Stimulated activated CD4-positive, alpha-beta T cell treated with anti-CD3 and anti-CD28 coated beads, Interleukin-4, amount 100 ng/mL, for 1 hour (primary cell): ENCODE results near the gene NBPF11.
"Not testable (repeated sequence)": the region's sequence is repeated elsewhere in the genome, so short reads cannot be mapped to it uniquely, and the experiment has no call there.

Experiments
- DNase-seq: peaks from one replicate; pipeline ENCODE4 v3.0.0-alpha.2; 2020

NBPF11 gene

DNA sequence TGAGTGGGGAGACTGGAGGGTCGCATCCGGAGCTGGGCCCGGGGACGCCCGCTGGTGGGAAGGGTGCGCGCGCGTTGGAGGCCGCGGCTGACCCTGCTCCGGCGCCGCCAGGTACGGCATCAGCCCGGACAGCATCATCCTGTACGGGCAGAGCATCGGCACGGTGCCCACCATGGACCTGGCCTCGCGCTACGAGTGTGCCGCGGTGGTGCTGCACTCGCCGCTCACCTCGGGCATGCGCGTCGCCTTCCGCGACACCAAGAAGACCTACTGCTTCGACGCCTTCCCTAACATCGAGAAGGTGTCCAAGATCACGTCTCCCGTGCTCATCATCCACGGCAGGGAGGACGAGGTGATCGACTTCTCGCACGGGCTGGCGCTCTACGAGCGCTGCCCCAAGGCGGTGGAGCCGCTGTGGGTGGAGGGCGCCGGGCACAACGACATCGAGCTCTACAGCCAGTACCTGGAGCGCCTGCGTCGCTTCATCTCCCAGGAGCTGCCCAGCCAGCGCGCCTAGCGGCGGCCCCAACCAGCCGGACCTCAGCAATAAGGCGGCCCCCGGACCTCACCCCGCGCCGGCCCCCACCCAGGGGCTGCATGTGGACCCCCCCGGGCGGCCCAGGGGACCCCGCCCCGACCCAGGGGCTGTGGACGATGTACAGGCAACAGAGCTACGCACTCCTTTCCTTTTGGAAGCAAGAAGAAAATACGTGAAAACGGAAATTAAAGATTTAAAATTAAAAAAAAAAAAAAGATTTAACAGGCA lies 2.8 kb downstream of the NBPF11 start:
- DNase-seq = not testable (repeated sequence)

DNA sequence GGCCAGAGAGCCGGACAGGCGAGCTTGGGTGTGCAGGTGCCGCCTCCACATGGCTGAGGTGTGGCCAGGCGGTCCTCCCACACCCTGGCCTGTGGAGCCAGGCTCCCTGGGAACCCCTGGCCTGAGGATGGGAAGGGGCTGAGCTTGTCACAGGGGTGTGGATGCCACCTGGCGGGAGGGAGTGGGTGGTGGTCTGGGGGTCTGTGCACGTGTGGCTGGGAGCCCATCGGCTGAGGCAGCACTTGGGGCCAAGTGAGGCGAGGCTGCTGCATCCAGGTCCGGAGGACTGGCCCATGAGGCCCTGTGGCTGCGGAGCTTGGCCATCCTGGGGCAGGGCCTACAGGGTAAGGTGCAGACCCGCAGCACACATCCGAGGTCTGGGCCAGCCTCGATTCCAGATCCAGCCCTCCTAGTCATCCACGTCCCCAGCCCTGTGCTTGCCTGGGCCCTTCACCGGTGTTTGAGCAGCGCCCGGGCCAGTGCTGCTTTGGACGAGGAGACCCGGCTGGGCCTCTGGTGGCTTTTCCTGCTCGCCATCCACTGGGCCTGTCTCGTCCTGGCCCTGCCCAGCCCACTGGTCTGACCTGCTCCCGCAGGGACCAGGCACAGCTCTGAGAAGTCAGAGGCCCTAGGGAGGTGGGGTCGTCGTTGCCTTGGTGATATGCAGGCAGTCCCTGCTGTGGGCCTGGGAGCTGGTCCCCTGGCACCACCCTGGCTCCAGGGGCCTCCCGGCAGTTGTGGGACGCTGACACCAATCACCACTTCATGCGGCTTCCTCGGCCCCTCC lies 4.8 kb downstream of the NBPF11 start:
- DNase-seq = not testable (repeated sequence)

DNA sequence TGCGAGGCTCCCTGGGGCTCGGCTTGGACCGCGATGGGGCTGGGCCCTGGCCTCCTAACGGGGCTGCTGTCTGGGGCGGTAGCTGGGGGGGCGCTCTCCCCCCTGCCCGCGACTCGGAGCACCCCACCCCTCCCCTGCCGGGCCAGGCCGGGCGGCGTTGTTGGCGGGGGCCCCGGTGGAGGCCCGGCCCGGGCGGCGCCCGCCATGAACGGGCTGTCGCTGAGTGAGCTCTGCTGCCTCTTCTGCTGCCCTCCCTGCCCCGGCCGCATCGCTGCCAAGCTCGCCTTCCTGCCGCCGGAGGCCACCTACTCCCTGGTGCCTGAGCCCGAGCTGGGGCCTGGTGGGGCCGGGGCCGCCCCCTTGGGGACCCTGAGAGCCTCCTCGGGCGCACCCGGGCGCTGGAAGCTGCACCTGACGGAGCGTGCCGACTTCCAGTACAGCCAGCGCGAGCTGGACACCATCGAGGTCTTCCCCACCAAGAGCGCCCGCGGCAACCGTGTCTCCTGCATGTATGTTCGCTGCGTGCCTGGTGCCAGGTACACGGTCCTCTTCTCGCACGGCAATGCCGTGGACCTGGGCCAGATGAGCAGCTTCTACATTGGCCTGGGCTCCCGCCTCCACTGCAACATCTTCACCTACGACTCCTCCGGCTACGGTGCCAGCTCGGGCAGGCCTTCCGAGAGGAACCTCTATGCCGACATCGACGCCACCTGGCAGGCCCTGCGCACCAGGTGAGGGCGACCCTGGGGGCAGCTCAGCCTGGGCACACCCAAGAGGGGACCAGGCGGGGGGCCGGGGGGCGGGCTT lies 5.7 kb downstream of the NBPF11 start:
- DNase-seq = not testable (repeated sequence)

DNA sequence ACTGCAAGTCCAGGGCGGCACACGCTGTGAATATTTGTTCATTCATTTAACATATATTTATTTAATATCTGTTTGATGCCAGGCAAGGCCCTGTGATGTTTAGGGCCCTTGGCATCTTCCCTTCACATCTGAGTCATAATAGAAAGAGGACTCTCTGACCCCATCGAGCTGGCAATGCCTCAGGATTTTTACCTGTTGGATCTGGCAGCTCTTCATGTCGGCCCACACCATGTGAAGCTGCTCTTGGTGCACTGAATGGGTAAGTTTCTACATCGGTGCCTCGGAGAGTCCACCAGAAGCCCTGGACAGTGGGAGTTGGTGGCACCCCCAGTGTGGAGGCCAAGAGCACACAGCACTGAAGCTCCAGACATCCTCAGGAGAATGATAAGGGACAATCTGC lies 8.9 kb downstream of the NBPF11 start:
- DNase-seq = not testable (repeated sequence)

DNA sequence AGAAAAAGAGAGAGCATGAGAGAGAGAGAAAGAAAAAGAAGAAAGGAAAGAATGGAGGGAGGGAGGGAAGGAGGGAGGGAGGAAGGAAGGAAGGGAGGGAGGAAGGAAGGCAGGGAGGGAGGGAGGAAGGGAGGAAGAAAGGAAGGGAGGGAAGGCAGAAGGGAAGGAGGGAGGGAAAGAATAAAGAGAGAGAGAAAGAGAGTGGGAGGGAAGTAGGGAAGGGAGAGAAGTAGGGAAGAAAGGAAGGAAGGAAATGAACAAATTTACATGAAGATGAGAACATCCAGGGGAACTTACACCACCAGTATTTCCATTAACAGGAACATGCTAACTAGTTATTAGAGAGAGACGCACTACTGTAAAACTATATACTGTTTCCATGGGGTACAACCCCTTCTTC lies 10.1 kb downstream of the NBPF11 start:
- DNase-seq = not testable (repeated sequence)

DNA sequence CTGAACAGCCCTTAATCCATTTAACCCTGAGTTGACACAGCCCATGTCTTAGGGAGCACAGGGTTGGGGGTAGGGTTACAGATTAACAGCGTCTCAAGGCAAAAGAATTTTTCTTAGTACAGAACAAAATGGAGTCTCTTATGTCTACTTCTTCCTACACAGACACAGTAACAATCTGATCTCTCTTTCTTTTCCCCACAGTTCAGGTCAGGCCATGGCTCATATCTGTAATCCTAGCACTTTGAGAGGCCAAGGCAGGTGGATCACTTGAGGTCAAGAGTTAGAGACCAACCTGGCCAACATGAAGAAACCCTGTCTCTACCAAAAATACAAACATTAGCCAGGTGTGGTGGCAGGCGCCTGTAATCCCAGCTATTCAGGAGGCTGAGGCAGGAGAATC lies 13.5 kb downstream of the NBPF11 start:
- not testable (repeated sequence) for DNase-seq

DNA sequence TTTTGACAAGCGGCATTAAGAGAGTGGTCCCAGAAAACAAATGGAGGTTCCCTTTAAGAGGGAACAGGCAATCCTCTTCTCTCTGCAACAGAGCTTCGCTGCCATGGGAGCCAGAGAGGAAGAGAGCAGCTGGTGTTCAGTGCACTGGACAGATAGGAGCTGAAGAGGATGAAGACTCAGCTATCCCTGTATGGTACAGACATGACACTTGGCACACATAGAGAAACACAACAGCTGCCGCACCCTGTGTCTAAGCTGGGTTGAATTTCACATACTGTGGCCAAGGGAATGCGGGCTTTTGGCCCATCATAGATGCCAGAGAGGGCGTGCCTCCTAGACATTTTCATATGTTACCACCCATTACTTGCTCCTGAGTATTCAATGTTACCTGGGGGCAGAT lies 29.7 kb downstream of the NBPF11 start:
- not testable (repeated sequence) for DNase-seq

DNA sequence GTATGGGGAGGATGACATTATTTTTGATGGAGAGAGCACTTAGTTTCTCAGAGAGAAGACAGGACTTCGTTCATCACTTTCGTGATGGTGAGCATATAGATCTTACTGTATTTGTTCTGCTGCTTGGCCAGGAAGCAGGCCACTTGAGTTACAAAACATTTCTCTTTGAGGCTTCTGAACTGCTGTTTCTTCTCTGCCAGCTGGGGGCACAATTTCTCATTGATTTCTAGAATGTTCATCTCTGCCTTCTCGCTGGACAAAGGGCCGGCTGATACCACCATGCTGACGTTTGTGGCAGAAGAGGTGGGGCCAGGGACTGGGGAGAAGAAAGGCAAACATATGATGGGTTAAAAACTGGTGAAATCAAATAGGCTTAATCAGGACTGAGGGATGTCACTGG lies 31.7 kb downstream of the NBPF11 start:
- not testable (repeated sequence) for DNase-seq

DNA sequence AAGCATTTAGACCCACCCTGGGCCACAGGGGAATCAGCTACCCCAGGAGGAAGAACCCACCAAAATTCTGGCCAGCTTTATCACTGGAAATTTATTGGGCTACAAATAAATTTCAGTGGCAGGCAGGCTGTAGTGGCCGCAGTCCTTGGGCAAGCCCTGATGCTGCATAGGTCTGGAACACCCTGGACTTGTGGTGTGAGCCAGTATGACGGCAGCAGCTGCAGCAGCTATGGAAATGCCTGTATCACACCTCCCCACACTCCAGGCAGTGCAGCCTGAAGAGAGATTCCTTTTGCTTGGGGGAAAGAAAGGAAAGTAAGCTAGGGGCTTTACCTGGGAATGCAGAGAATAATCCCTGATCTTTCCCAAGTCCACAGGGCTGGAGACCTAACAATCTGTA lies 56.3 kb downstream of the NBPF11 start:
- DNase-seq = not testable (repeated sequence)

DNA sequence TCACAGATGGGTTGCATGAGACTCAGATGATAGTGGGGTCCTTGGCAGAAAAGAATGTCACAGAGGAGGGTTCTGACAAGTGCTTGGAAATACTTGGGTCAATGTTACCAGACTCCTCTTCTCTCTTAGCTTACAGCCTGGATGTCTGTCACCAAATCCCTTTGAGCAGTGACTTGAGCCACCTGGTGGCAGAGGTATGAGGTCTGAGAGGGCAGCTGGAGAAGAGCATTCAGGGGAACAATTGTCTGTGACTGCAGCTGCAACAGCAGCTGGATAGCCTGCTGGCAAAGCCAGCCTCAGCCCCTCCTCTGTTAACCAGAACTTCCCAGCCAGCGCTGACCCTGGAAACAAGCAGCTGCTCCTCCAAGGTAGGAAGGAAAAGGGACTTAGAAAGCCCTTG lies 65.9 kb downstream of the NBPF11 start:
- not testable (repeated sequence) for DNase-seq

DNA sequence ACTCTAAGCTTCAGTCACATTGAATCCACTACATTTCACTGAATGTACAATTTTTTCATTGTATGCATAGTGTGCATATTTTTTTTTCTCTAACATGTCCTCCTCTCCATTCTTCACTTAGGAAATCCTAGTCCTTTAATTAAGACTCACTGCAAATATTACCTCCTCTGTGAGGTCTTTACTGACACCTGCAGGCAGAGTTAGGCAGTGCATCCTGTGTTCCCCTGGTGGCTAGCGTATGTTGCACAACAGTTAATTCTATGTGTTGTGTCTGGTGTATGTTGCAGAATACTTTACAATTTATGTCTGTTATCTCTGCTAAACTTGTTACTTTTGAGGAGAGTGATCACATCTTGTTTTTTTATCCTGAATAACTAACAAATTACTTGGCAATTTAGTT lies 70.9 kb downstream of the NBPF11 start:
- DNase-seq = not testable (repeated sequence)

DNA sequence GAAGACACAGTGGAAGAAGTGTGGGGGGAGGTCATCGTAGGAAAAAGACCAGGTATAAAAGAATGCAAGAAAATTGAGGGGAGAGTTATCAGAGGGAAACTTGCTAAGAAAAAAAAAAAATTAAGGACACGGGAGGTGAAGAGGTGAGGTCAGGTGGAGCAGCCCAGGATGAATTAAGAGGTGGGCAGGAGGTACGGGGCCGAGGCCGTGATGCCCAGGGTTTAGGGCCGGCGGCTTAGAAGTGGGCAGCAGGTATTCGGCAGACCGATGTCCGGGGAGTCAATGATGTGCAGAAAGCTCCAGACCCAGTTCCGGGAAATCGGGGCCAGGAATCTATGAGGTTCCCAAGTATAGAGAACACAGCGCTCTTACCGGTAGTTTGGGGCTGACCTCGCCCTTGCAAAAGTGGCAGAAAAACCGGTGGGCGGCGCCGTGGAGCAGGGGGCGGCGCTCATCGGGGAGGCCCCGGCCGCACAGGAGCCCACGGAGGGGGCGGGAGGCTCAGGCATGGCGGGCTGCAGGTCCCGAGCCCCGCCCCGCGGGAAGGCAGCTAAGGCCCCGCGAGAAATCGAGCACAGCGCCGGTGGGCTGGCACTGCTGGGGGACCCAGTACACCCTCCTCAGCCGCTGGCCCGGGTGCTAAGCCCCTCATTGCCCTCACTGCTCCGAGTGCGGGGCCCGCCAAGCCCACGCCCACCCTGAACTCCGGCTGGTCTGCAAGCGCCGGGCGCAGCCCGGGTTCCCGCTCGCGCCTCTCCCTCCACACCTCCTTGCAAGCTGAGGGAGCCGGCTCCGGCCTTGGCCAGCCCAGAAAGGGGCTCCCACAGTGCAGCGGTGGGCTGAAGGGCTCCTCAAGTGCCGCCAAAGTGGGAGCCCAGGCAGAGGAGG lies 73.2 kb downstream of the NBPF11 start:
- not testable (repeated sequence) for DNase-seq

DNA sequence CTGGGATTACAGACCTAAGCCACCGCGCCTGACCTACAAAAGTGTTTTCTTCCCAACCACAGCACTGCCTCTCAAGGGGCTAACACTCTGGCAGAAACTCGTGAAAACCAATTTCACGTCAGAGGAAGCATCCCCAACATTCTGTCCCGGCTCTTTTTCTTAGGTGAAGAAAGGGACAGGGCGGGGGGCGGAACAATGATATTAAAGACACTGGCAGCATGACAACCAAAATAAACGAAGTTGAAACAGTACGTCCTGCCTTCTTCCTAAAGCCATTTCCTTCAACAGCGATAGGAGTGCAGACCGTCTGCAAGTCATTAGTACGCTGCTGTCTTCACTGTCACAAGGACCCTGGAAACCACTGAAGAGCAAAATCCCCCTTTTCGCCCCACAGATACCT lies 74.0 kb downstream of the NBPF11 start:
- DNase-seq = not testable (repeated sequence)

DNA sequence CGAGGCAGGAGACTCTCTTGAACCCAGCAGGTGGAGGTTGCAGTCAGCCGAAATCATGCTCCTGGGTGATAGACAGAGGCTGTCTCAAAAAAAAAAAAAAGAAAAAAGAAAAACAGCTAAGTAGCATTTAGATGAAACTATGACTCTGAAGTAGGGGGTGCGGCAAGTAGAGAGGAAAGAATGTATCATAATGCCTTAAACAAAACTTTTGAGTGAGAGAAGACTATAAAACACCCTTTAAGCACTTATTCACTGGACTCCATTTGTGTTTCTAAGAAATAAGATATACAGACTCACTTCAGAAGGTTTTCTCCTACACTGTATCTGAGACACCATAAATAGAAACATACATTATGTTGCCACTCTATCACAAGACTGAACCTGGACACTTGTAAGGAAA lies 74.6 kb downstream of the NBPF11 start:
- DNase-seq = not testable (repeated sequence)

DNA sequence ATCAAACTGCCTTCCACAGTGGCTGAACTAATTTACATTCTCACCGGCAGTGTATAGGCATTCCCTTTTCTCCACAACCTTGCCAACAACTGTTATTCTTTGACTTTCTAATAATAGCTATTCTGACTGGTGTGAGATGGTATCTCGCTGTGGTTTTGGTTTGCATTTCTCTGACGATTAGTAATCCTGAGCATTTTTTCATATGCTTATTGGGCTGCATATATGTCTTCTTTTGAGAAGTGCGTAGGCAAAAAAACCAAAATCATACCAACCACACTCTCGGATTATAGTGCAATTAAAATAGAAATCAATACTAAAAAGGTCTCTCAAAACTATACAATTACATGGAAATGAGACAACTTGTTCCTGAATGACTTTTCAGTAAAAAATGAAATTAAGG lies 78.7 kb downstream of the NBPF11 start:
- not testable (repeated sequence) for DNase-seq

DNA sequence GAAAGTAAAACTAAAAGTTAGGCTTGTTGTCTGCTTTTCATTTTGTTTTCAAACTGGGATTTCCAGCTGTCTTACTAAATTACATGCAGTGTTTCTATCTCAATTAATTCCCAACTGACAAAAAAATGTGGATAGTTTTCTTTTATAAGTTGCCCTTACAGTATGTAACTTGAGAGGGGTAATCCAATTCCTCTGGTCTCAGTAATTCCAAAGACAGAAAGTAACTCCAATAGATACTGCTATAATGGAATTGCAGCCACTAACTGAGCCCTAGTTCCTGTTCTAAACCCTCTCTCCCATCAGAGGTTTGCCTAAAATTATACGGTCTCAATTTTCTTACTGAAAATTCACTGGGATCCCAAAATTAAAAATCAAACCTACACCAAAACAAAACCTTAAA lies 83.5 kb downstream of the NBPF11 start:
- not testable (repeated sequence) for DNase-seq

DNA sequence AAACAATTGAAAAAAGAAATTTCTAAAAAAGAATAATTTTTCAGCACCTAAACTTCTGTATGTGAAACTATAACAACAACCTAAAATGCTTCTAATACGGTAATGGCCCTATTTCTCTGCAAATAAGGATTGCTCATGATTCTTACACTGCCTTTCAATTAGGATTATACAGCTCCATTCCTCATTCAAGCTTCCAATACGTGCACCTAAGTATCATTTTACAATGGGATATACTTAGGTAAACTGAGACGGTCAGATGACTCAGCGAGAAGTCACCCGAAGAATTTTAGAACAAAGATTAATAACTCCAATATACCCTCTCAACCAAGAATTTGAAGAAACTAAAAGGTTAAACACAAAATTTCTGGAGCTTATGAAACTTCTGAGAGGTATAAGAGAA lies 83.9 kb downstream of the NBPF11 start:
- not testable (repeated sequence) for DNase-seq

DNA sequence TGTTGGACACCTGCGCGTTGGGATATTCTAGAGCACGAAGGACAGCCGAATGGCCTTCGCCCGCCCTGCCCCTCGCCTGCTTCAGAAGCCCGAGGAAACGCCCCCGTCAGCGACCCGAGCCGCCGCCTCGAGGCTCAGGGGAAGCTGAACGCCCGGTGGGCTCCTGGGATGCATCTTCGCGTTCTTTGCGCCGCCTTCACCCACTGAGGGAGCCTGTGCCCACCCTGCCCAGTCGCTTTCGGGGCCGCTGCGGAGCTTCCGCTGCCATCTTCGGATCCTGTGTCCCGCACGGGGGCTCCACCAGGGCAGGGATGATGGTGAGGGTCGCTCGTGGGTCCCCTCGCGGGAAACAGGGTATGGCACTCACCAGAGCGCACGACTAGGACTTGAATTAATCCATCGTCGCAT lies 91.8 kb downstream of the NBPF11 start:
- not testable (repeated sequence) for DNase-seq

DNA sequence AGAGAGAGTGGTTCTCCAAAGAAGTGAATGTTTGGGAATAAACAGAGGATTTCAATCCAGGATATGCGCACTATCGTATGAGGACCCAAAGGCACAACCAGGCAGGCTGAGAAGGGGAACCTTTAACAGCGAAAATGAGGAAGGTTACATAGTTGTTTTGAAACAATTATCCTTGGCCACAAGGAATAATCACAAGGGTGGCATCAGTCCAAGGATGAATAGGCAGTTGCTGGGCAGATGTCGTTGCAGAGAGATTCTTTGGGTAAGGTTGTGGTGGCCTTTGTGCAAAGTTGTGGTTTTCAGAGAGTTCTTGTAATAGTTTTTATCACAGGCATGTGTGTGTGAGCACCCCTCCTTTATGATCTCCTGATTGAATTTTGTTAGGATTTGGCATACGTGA lies 94.7 kb downstream of the NBPF11 start:
- not testable (repeated sequence) for DNase-seq
